Smooth muscle cell of the brain vasculature (primary cell): ENCODE measurements around the gene MARS1.
"Not testable (repeated sequence)": the region's sequence is repeated elsewhere in the genome, so short reads cannot be mapped to it uniquely, and the experiment has no call there.

ENCODE experiments used
- DNase-seq: peaks from one replicate; pipeline ENCODE4 v3.0.0-alpha.2; 2012; ENCODE audit warnings: low read depth, low spot score

The MARS1 gene

GRCh38 chr12:57487597-57488401 is at the start of gene MARS1:
Gene MARS1 (plus strand): TSS chr12:57488068. CDS start chr12:57488091, 23 bp downstream.
- DNase-seq = peak; percentile 84

GRCh38 chr12:57438400-57438799 is 49.5 kb upstream of the MARS1 start:
- no peak for DNase-seq

GRCh38 chr12:57439762-57440266 is 48.1 kb upstream of the MARS1 start:
- no peak for DNase-seq

GRCh38 chr12:57441393-57441792 is 46.5 kb upstream of the MARS1 start:
- DNase-seq = not testable (repeated sequence)

GRCh38 chr12:57441846-57442427 is 45.9 kb upstream of the MARS1 start:
- DNase-seq = no peak

- not testable (repeated sequence) for DNase-seq
Measured at GRCh38 chr12:57444337-57444736, 43.5 kb upstream of the MARS1 start.

- DNase-seq = no peak
Measured at GRCh38 chr12:57444744-57445143, 43.1 kb upstream of the MARS1 start.

- DNase-seq = no peak
Measured at GRCh38 chr12:57446292-57446960, 41.4 kb upstream of the MARS1 start.

- DNase-seq = no peak
Measured at GRCh38 chr12:57448669-57449068, 39.2 kb upstream of the MARS1 start.

- DNase-seq = no peak
Measured at GRCh38 chr12:57449375-57449774, 38.5 kb upstream of the MARS1 start.

- no peak for DNase-seq
Measured at GRCh38 chr12:57450057-57450456, 37.8 kb upstream of the MARS1 start.

- no peak for DNase-seq
Measured at GRCh38 chr12:57451233-57451778, 36.6 kb upstream of the MARS1 start.

- DNase-seq = no peak
Measured at GRCh38 chr12:57452181-57452936, 35.5 kb upstream of the MARS1 start.

GRCh38 chr12:57452937-57453509 is 34.8 kb upstream of the MARS1 start:
- no peak for DNase-seq

GRCh38 chr12:57454213-57454565 is 33.7 kb upstream of the MARS1 start:
- no peak for DNase-seq

GRCh38 chr12:57454566-57455373 is 33.1 kb upstream of the MARS1 start, which contains the start of gene INHBE:
Gene INHBE (plus strand): TSS chr12:57455307. CDS start chr12:57455537, 230 bp downstream.
- no peak for DNase-seq

- DNase-seq = no peak
Measured at GRCh38 chr12:57455374-57456144, 32.3 kb upstream of the MARS1 start.

GRCh38 chr12:57456145-57456700 is 31.6 kb upstream of the MARS1 start:
- no peak for DNase-seq
